HCT116 (cell line): Measurements from ENCODE around the gene NAPA. TPM values are rescaled to one million over a fixed set of nuclear protein-coding genes. Genes with fewer than 3 reads are reported as not detected.

Experiments used
- ATAC-seq: fragments of 200-7000 bp; cut with Tn5 transposase; 2 replicates; pipeline ENCODE4 v1.9.1; 2020; ENCODE audit warnings: mild to moderate bottlenecking, moderate library complexity
- BruUV-seq: library from RNA; stranded (reverse); fragments of 400-500 nt; replicated peaks from 2 replicates; lab custom pipeline; 2021; lab: Mats Ljungman, UMichigan
- CTCF ChIA-PET: fragments of 300-600 bp; sonication (Branson Sonifier 250); formaldehyde crosslinking; loops from one replicate; lab custom pipeline; 2021; ENCODE audit warnings: antibody characterized with exemption; lab: Charles Lee
- POLR2A ChIA-PET: fragments of 300-600, 350-600 bp; sonication (Branson Sonifier 250); formaldehyde crosslinking; loops from one replicate; lab custom pipeline; 2021; ENCODE audit warnings: antibody characterized with exemption; lab: Charles Lee
- RAD21 ChIA-PET, 2 experiments: fragments of 300-600 bp; sonication (Branson Sonifier 250); formaldehyde crosslinking; loops; one replicate each; lab custom pipeline; 2023; ENCODE audit warnings: low total read pairs in 2 of 2; ENCODE audit not compliant: uncharacterized antibody in 2 of 2, unreplicated experiment in 2 of 2, low non-redundant PET in 1 of 2; lab: Charles Lee
- DNase-seq: peaks from one replicate; pipeline ENCODE4 v3.0.0-alpha.2; 2010; ENCODE audit warnings: low read depth, low spot score
- H2AFZ ChIP-seq: fragments of 200-600 bp; shearing (Covaris generic), sonication (generic); 2 replicates; pipeline ENCODE4 v1.6.1; 2017; ENCODE audit warnings: low read depth, mixed run types, mixed read lengths, antibody characterized with exemption, low read length; ENCODE audit not compliant: poor library complexity, severe bottlenecking
- H3K27ac ChIP-seq: 2 replicates; pipeline ENCODE4 v1.5.1; 2012; ENCODE audit warnings: low read depth, low read length
- H3K27me3 ChIP-seq: fragments of 200-600 bp; sonication (generic); 2 replicates; pipeline ENCODE4 v1.6.1; 2016; ENCODE audit warnings: mixed run types, low read length, mixed read lengths; ENCODE audit not compliant: insufficient read depth
- H3K36me3 ChIP-seq, 2 experiments: fragments of 200-500 bp in 1 of 2; fragments of 200-600 bp in 1 of 2; sonication (Bioruptor generic) in 1 of 2; sonication (generic) in 1 of 2; 2 replicates each; pipeline versions ENCODE4 v1.5.1 to v1.6.1; 2014 to 2016; ENCODE audit warnings: low read length in 2 of 2, inconsistent platforms in 1 of 2, mixed read lengths in 1 of 2, mixed run types in 1 of 2; ENCODE audit not compliant: insufficient read depth in 2 of 2, control insufficient read depth in 1 of 2
- H3K4me1 ChIP-seq, 2 experiments: fragments of 200-600 bp in 1 of 2; sonication (generic) in 1 of 2; 2 replicates each; pipeline versions ENCODE4 v1.5.1 to v1.6.1; 2012 to 2017; ENCODE audit warnings: low read length in 2 of 2, inconsistent platforms in 1 of 2, mild to moderate bottlenecking in 1 of 2, mixed read lengths in 1 of 2, mixed run types in 1 of 2, moderate library complexity in 1 of 2; ENCODE audit not compliant: insufficient read depth in 2 of 2, control insufficient read depth in 1 of 2
- H3K4me2 ChIP-seq: fragments of 200-600 bp; sonication (generic); 2 replicates; pipeline ENCODE4 v1.6.1; 2017; ENCODE audit warnings: mixed run types, low read length, mixed read lengths
- H3K4me3 ChIP-seq, 2 experiments: fragments of 200-600 bp in 1 of 2; sonication (generic) in 1 of 2; replicated peaks in 1 of 2; 2 replicates each; pipeline ENCODE4 v1.5.1; 2011 to 2016; ENCODE audit warnings: low read length in 2 of 2, control low read depth in 1 of 2, low read depth in 1 of 2, mild to moderate bottlenecking in 1 of 2, mixed read lengths in 1 of 2, mixed run types in 1 of 2
- H3K79me2 ChIP-seq: fragments of 200-600 bp; sonication (generic); 2 replicates; pipeline ENCODE4 v1.6.1; 2017; ENCODE audit warnings: mild to moderate bottlenecking, mixed run types, low read length, moderate library complexity, mixed read lengths; ENCODE audit not compliant: insufficient read depth
- H3K9ac ChIP-seq: fragments of 200-600 bp; sonication (generic); 2 replicates; pipeline ENCODE4 v1.6.1; 2016; ENCODE audit warnings: low read length, mixed read lengths
- H3K9me2 ChIP-seq: fragments of 200-600 bp; sonication (generic), shearing (Covaris generic); 2 replicates; pipeline ENCODE4 v1.6.1; 2017; ENCODE audit warnings: mixed run types, mild to moderate bottlenecking, moderate library complexity; ENCODE audit not compliant: insufficient read depth
- H3K9me3 ChIP-seq, 2 experiments: fragments of 200-500 bp in 1 of 2; fragments of 200-600 bp in 1 of 2; sonication (Bioruptor generic) in 1 of 2; sonication (generic) in 1 of 2; 2 replicates each; pipeline ENCODE4 v1.6.1; 2014 to 2017; ENCODE audit warnings: low read length in 2 of 2, mixed read lengths in 2 of 2, inconsistent platforms in 1 of 2, low read depth in 1 of 2, mild to moderate bottlenecking in 1 of 2, mixed run types in 1 of 2, moderate library complexity in 1 of 2; ENCODE audit not compliant: control insufficient read depth in 1 of 2, insufficient read depth in 1 of 2
- H4K20me1 ChIP-seq: fragments of 200-600 bp; sonication (generic), shearing (Covaris generic); 2 replicates; pipeline ENCODE4 v1.6.1; 2017; ENCODE audit warnings: mixed run types, mild to moderate bottlenecking, moderate library complexity; ENCODE audit not compliant: insufficient read depth
- FOSL1 ChIP-seq: IDR thresholded peaks from 2 replicates; pipeline ENCODE4 v1.6.1; 2012; ENCODE audit warnings: low read depth
- JUND ChIP-seq: IDR thresholded peaks from 2 replicates; pipeline ENCODE4 v1.6.1; 2012
- POLR2AphosphoS5 ChIP-seq: IDR thresholded peaks from 2 replicates; pipeline ENCODE4 v1.6.1; 2011; ENCODE audit warnings: mild to moderate bottlenecking, low read depth, low read length, moderate library complexity
- RAD21 ChIP-seq: IDR thresholded peaks from 2 replicates; pipeline ENCODE4 v1.6.1; 2012; ENCODE audit warnings: low read depth, mild to moderate bottlenecking
- REST ChIP-seq: IDR thresholded peaks from 2 replicates; pipeline ENCODE4 v1.6.1; 2012; ENCODE audit warnings: low read depth
- intact Hi-C: fragments of 100-400 bp; cut with micrococcal nuclease; formaldehyde crosslinking; loops from 2 replicates; pipeline ENCODE4 v1.10.0; 2022
- total RNA-seq: library from RNA; stranded (reverse); gene quantifications from one replicate; pipeline ENCODE4 v1.2.1, GENCODE V29; 2021; ENCODE audit not compliant: unreplicated experiment
- TF ChIP-seq, protein P1 (sequence below), 3 experiments: fragments of 200-600 bp in 1 of 3; sonication (generic) in 1 of 3; IDR thresholded peaks in 2 of 3; conservative IDR thresholded peaks in 1 of 3; 2 replicates each; pipeline ENCODE4 v1.5.1; 2012 to 2017; ENCODE audit warnings: low read depth in 2 of 3, low read length in 2 of 3, antibody characterized with exemption in 1 of 3, borderline replicate concordance in 1 of 3, control low read depth in 1 of 3, mild to moderate bottlenecking in 1 of 3, mixed read lengths in 1 of 3, mixed run types in 1 of 3, moderate library complexity in 1 of 3; ENCODE audit not compliant: insufficient read depth in 1 of 3

The NAPA gene
- total RNA-seq, 1 experiment from 2014 or later = 58.8 TPM

DNA sequence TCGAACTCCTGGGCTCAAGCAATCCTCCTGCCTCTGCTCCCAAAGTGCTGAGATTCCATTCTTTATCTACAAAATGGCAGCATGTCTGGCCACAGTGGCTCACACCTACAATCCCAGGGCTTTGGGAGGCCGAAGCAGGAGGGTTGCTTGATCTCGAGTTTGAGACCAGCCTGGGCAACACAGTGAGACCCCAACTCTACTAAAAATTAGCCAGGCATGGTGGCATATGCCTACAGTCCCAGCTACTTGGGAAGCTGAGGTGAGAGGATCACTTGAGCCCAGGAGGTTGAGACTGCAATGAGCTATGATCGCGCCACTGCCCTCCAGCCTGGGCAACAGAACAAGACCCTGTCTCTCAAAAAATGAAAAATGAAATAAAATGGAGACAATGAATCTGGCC is 6.1 kb downstream of the NAPA start:
- Histone ChIP-seq H3K27ac (no peak overlapping the region), H2AFZ (no peak overlapping the region), H3K4me3 (no peak overlapping the region), H3K9ac (no peak overlapping the region), H3K4me1 (peaks cover 3 to 11% of the 10 kb centered on the region in 2 experiments; a peak in 3 of 4 replicates)
- ATAC-seq (no peak), DNase-seq (no peak)
- ChIA-PET POLR2A (no interaction called here), CTCF (no interaction called here)
- no peak for TF ChIP-seq RAD21
- TF ChIP-seq FOSL1 = no peak
- no peak for TF ChIP-seq JUND
- no peak for TF ChIP-seq POLR2AphosphoS5
- TF ChIP-seq, protein P1, sequence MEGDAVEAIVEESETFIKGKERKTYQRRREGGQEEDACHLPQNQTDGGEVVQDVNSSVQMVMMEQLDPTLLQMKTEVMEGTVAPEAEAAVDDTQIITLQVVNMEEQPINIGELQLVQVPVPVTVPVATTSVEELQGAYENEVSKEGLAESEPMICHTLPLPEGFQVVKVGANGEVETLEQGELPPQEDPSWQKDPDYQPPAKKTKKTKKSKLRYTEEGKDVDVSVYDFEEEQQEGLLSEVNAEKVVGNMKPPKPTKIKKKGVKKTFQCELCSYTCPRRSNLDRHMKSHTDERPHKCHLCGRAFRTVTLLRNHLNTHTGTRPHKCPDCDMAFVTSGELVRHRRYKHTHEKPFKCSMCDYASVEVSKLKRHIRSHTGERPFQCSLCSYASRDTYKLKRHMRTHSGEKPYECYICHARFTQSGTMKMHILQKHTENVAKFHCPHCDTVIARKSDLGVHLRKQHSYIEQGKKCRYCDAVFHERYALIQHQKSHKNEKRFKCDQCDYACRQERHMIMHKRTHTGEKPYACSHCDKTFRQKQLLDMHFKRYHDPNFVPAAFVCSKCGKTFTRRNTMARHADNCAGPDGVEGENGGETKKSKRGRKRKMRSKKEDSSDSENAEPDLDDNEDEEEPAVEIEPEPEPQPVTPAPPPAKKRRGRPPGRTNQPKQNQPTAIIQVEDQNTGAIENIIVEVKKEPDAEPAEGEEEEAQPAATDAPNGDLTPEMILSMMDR (IDR thresholded peaks at IDR 0.05 in 2 of 3, conservative IDR thresholded peaks at IDR 0.05 in 1 of 3; ENCODE audit: borderline replicate concordance in 1 of 3, insufficient read depth in 1 of 3, low read depth in 2 of 3, low read length in 2 of 3) = no peak
- TF ChIP-seq REST = no peak
- TF ChIP-seq, all 23 proteins: peak for 0
- no peaks in the 10 kb centered on the region for H3K36me3 ChIP-seq
- no peaks in the 10 kb centered on the region for H4K20me1 ChIP-seq
- H3K27me3 ChIP-seq = no peaks in the 10 kb centered on the region
- H3K9me2 ChIP-seq = no peaks in the 10 kb centered on the region
- intact Hi-C loops = no loop called here
- H3K79me2 ChIP-seq = peaks cover 46% of the 10 kb centered on the region
- no peak overlapping the region for H3K4me2 ChIP-seq
- RAD21 ChIA-PET = no interaction called here
- no TSS peak for BruUV-seq
- no peaks in the 10 kb centered on the region for H3K9me3 ChIP-seq
